GM12892 (cell line): ENCODE measurements around the gene UBTD1. TPM values are rescaled to one million over a fixed set of nuclear protein-coding genes. Genes with fewer than 3 reads are reported as not detected.

Source experiments
- DNase-seq: peaks from one replicate; pipeline ENCODE4 v3.0.0; 2011; ENCODE audit not compliant: insufficient read length
- FAIRE-seq: peaks from 2 replicates; lab custom pipeline; 2011; peaks lifted over from hg19 to GRCh38; lab: Jason Lieb, UNC
- POLR2A ChIP-seq: IDR thresholded peaks from 2 replicates; pipeline ENCODE4 v1.6.1; 2011; ENCODE audit warnings: low read depth, low read length, control low read depth
- POLR2AphosphoS5 ChIP-seq: IDR thresholded peaks from 2 replicates; pipeline ENCODE4 v1.6.1; 2011; ENCODE audit warnings: low read depth, low read length, control low read depth
- TAF1 ChIP-seq: IDR thresholded peaks from 2 replicates; pipeline ENCODE4 v1.6.1; 2011; ENCODE audit warnings: low read depth, mild to moderate bottlenecking, control low read depth, low read length, borderline replicate concordance
- polyA plus RNA-seq: library from polyadenylated mRNA; unstranded; fragments of >200 nt; gene quantifications from one replicate; pipeline ENCODE4 v1.2.1, GENCODE V29; 2012; ENCODE audit warnings: missing spikeins, inconsistent platforms; ENCODE audit not compliant: missing spikeins

UBTD1 gene
- polyA plus RNA-seq = 0.55 TPM

DNA sequence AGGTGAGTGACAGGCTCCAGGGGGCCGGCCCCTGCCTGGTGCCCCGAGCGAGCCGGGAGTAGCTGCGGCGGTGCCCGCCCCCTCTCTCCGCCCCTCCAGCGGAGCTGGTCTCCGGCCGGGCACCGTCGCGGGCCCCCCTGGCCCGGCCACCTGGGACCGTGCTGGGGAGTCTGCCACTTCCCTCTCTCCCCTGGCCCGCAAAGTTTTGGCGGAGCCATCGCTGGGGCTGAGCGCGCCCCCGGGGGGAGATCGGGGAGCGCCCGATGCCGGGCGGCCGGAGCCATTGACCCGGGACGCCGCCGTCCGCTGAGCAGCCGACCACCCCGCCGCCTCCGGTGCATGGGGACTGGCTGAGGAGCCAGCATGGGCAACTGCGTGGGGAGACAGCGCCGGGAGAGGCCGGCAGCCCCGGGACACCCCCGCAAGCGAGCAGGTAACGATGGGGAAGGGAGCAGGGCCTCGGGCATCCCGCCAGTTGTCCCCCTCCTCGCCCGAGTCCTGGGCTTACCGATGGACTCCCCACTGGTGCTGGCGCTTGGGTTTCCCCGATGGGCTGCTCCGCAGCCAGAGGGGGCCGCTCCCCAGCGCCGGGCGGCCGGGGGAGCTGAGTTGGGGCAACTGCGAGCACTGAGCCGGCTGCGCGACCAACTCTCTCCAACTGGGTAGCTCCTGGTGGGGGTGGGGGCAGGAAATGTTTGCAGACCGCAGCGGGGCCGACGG is at the start of gene UBTD1:
TSS of gene UBTD1 (plus strand) at position 84 of the 720 bp plus-strand sequence. CDS start at position 364, 280 bp downstream.
- FAIRE-seq = no peak
- TF ChIP-seq TAF1 (no peak), POLR2AphosphoS5 (no peak), POLR2A (no peak)
- no peak for DNase-seq

DNA sequence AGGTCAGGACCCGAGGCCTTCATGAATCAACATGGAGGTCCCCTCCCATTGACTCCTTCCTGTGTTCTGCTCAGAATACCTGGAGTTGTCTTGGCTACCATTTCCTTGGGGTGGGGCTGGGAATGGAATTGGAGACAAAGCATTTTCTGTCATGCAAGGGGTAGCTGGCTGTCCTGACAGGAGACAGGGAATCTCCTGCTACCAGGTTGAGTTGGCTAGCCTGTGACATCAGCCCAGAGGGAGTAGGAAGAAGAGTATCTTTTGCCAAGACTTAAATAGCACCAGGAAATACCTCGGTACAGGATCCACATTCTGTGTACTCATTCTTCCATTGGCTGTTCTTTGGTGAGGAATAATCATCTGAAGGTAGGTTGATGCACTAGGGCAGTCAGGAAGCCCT is 47.9 kb upstream of the UBTD1 start:
- FAIRE-seq (no peak), DNase-seq (no peak)
- TF ChIP-seq POLR2AphosphoS5 (no peak), TAF1 (no peak)

DNA sequence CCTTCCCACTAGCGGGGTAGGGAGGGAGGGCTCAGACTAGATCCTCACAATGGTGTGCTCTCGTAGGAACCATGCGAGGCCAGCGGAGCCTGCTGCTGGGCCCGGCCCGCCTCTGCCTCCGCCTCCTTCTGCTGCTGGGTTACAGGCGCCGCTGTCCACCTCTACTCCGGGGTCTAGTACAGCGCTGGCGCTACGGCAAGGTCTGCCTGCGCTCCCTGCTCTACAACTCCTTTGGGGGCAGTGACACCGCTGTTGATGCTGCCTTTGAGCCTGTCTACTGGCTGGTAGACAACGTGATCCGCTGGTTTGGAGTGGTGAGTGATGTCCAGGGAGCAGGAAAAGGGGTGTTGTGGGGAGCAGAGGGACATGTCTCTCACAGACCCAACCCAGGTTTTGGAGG is 47.1 kb upstream of the UBTD1 start:
- TF ChIP-seq TAF1 (no peak), POLR2A (no peak), POLR2AphosphoS5 (no peak)
- no peak for FAIRE-seq
- DNase-seq = no peak

- no peak for FAIRE-seq
- TF ChIP-seq TAF1 (no peak), POLR2A (no peak), POLR2AphosphoS5 (no peak)
- no peak for DNase-seq
These were observed 46.4 kb upstream of the UBTD1 start for GRCh38 chr10:97452352-97452751.

DNA sequence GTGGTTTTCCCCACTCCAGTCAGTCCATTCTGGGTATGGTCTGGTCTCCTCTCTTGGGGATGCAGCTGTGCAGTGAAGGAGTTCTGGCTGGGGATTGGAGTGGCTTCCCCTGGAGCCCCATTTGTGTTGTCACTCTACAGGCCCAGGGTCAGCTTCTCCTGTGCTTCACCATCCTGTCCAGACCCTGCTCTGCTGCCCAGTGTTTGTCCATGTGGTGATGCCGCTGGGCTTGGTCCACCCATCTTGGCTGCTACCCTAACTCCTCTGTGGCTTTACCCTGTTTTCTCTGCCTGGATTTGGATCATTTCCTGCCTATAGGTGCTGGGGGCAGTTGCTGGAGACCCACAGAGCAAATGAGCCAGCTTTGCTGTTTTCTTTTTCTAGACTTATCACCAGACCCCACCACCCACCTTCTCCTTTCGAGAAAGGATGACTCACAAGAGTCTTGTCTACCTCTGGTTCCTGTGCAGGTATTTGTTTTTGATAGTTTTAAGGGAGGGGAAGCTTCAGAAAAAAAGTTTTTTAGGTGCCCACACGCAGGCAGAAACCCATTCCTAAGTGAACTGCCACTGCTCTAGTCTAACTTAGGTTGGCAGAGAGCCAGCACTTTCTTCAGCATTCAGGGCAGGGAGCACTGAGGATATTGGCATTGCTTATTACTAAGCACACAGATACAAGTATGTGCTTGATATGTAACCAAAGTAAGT is 44.2 kb upstream of the UBTD1 start:
- DNase-seq = no peak
- FAIRE-seq = no peak
- TF ChIP-seq POLR2A (no peak), POLR2AphosphoS5 (no peak), TAF1 (no peak)

- DNase-seq = no peak
- FAIRE-seq = no peak
- TF ChIP-seq TAF1 (no peak), POLR2AphosphoS5 (peak; percentile 0; the same call in 1 of the 2 replicates)
These were observed 42.6 kb upstream of the UBTD1 start for GRCh38 chr10:97456034-97456685.

GRCh38 chr10:97456686-97457065 is 42.0 kb upstream of the UBTD1 start:
- TF ChIP-seq POLR2AphosphoS5 = no peak
- TF ChIP-seq POLR2A = no peak
- TF ChIP-seq TAF1 = no peak
- FAIRE-seq (no peak), DNase-seq (no peak)

GRCh38 chr10:97459111-97459510 is 39.6 kb upstream of the UBTD1 start:
- TF ChIP-seq POLR2A = no peak
- no peak for DNase-seq
- no peak for FAIRE-seq

DNA sequence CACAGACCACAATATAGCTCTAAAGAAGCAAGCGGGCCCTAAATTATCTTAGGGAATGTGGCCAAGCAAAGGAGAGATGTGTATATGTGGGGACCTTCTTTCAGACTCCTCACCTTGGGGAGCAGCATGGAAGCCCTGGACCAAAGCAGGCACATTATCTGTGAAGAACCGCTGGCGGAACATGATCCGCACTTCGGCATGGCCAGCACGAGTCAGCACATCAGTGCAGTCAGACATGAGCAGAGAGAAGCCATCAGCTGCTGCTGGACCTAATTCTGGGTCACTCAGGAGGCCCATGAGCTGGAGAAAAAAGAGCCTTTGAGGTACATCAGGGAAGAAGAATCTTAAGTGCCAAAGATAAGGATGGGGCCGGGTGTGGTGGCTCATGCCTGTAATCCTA is 38.8 kb upstream of the UBTD1 start:
- DNase-seq (no peak), FAIRE-seq (no peak)
- no peak for TF ChIP-seq POLR2A

DNA sequence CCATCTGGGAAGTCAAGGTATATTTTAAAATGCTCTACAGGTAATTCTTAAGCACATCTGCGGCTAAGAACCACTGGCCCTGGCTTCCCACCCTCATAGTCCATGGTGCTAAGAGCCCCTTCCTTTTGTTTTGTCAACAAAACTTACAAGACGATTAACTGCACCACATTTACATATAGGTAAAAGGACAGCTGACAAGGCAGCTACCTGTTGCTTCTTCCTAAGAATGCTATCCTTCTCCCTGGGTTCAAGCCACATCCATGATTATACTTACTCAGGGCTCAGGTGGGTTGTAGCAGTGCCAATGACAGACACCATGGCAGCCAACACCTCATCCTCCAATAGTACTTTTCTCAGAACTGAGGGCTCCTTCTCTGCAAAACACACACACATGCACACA is 36.4 kb upstream of the UBTD1 start:
- TF ChIP-seq POLR2A = no peak
- TF ChIP-seq TAF1 = no peak
- FAIRE-seq (no peak), DNase-seq (no peak)

DNA sequence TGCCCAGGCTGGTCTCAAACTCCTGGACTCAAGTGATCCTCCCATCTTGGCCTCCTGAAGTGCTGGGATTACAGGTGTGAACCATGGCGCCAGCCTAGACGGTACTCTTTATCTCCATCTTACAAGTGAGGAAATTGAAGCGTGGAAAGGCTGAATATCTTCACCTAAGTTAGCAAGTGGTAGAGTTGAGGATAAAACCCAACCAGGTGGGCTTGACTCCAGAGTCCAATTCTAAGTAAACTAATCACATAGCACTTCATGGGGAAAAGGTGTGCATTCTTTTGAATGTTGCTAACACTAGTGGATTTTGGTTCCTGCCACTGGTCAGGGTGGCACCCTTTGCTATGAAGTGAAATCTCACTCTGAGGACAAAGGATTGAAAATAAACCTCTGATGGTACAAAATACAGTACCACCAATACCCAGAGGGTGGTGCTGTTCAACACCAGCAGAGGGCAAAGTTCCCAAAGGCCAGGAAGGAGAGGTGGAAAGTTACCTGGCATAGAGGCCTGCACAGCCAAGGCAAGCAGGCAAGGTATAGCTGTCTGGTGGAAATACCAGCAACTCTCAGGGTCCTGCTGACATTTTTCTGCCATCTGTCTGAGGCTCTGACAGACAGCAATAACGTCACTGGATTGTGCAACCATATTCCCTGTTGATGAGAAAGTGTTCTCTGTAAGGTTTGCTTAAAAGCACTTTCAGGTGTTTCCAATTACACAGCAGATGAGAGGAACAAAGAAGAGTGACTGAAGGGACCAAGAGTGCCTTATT is 35.2 kb upstream of the UBTD1 start:
- DNase-seq (no peak), FAIRE-seq (peak; percentile 95)

DNA sequence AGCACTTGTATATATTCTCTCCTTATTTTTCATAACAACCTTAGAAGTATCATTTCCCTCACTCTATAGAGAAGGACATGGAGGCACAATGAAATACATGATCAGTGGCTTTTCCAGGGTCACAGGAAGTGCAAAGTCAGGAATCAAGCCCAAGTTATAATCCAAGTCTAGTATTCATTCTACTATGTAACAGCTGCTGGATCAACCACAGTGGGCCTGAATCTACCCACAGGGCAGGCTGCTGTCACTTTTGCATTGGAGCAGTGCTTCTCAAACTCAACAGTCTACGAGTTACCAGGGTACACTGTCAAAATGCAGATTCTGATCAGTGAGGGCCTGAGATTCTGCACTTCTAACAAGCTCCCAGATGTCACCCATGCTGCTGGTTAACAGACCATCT is 34.5 kb upstream of the UBTD1 start:
- FAIRE-seq (no peak), DNase-seq (no peak)
- TF ChIP-seq TAF1 = no peak
- TF ChIP-seq POLR2AphosphoS5 = no peak
- no peak for TF ChIP-seq POLR2A

More for the DNA sequence above, 35.2 kb upstream of the UBTD1 start:
- TF ChIP-seq TAF1 (no peak), POLR2AphosphoS5 (no peak), POLR2A (no peak)
